IPS-18a (cell line): Measurements from ENCODE around the gene LONP1.

Experiments
- H3K27ac ChIP-seq: one replicate; pipeline ENCODE4 v1.5.1; 2013; ENCODE audit warnings: low read length
- H3K27me3 ChIP-seq: one replicate; pipeline ENCODE4 v1.6.1; 2013; ENCODE audit warnings: mild to moderate bottlenecking, low read length; ENCODE audit not compliant: control insufficient read depth, insufficient read depth
- H3K36me3 ChIP-seq: one replicate; pipeline ENCODE4 v1.6.1; 2013; ENCODE audit warnings: low read depth, low read length; ENCODE audit not compliant: control insufficient read depth
- H3K4me1 ChIP-seq: one replicate; pipeline ENCODE4 v1.6.1; 2013; ENCODE audit warnings: low read depth, low read length; ENCODE audit not compliant: control insufficient read depth
- H3K4me3 ChIP-seq: one replicate; pipeline ENCODE4 v1.5.1; 2013; ENCODE audit warnings: low read length
- H3K9ac ChIP-seq: one replicate; pipeline ENCODE4 v1.6.1; 2013; ENCODE audit warnings: mild to moderate bottlenecking, low read length, moderate library complexity
- H3K9me3 ChIP-seq: one replicate; pipeline ENCODE4 v1.6.1; 2013; ENCODE audit warnings: low read depth, low read length; ENCODE audit not compliant: control insufficient read depth

The LONP1 gene

DNA sequence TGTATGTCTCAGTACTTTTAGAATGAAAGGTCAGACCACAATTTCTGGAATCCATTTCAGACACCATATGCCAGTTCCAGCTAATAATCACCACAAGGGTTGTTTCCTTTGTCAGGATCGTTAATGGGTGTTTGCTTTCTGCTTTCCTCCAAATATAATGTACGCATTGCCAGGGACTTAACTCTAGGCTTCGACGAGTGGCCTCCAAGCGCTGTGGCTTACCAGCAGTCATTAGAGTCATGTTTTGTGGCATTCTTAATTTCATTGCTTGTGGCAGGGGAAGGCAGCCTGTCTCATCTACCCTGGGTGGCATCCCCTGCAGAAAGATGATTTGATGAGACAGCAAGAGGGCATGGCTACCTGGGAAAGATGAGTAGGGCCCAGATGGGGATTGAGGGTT is 74.5 kb downstream of the LONP1 start:
- peaks cover 84% of the 10 kb centered on the region for H3K36me3 ChIP-seq
- no peaks in the 10 kb centered on the region for H3K4me1 ChIP-seq
- H3K9ac ChIP-seq = no peak overlapping the region
- no peak overlapping the region for H3K27ac ChIP-seq
- no peak overlapping the region for H3K4me3 ChIP-seq
- no peaks in the 10 kb centered on the region for H3K9me3 ChIP-seq
- H3K27me3 ChIP-seq = no peaks in the 10 kb centered on the region

DNA sequence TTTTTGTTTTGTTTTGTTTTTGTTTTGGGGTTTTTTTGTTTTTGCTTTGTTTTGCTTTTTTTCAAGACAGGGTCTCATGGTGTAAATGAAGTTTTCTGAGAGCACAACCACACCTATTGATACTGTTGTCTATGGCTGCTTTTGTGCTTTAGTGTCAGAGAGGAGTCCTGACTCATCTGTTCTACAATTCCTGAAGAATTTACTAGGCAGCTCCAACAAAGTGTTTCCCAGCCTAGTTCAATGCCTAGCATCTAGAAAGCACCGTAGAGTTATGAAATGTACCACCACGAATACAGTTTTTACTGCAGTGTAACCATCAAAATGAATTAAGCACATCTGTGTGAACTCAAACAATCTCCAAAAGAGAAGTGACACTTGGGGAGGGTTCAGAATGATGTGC is 75.9 kb downstream of the LONP1 start:
- Histone ChIP-seq H3K4me3 (no peak overlapping the region), H3K36me3 (peaks cover 74% of the 10 kb centered on the region), H3K9me3 (no peaks in the 10 kb centered on the region), H3K9ac (no peak overlapping the region), H3K27me3 (no peaks in the 10 kb centered on the region), H3K27ac (no peak overlapping the region), H3K4me1 (no peaks in the 10 kb centered on the region)

DNA sequence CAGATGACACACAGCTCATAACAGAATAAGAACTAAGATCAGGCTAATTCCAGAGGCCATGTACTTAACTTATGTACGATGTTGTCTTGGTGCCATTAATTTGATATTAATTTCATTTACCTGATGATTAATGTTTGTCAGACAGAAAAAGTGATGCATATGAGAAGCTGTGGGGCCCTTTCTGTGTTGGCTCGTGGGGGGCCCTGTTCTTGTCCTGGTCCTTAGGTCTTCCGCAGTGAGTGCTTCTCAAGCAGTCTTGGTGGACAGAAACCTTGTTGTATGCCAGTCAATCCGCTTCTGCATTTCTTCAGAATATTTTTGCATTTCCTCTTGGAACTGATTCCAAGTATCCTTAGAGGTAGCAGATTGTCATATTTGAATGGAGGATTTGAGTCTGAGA is 76.9 kb downstream of the LONP1 start:
- Histone ChIP-seq H3K27ac (no peak overlapping the region), H3K27me3 (no peaks in the 10 kb centered on the region), H3K9me3 (no peaks in the 10 kb centered on the region), H3K9ac (no peak overlapping the region), H3K36me3 (peaks cover 68% of the 10 kb centered on the region), H3K4me1 (no peaks in the 10 kb centered on the region), H3K4me3 (no peak overlapping the region)

DNA sequence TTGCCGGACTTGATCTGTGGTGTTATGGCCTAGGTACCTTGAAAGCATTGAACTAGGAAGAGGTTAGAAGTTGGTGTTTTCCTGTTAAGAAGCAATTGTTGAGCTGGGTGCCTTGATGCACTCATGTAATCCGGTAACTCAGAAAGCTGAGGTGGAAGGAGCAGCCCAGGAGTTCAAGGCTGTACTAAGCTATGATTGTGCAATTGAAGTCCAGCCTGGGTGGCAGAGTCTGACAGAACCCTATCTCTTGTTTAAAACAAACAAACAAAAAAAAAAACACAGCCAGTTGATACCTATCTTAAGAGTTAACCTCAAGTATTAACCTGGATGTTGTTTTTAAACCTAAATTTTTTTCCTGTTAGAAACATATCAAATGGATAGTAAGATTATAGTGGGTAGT is 77.7 kb downstream of the LONP1 start:
- Histone ChIP-seq H3K4me1 (no peaks in the 10 kb centered on the region), H3K9ac (no peak overlapping the region), H3K4me3 (no peak overlapping the region), H3K27ac (no peak overlapping the region), H3K9me3 (no peaks in the 10 kb centered on the region), H3K36me3 (peaks cover 60% of the 10 kb centered on the region), H3K27me3 (no peaks in the 10 kb centered on the region)
